ENCODE data around the gene ICA1.

Gene ICA1

DNA sequence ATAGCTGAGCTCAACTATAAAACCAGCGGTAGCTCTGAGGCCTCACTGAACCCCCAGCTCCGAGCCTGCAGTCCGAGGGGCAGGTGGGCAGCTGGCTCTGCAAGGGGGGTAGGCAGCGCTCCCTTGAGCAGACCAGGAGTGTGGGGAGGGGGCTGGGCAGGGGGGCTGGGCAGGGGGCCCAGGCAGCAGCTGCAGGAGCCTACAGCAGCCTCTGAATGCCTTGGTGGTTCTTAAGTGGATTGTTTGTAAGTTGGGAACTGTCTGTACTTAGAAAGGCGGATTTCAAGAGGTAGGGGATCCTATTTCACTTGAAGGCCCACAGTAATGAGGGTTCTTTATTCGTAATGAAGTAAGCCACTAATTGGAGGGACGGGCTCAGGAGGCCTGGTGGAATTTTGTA, 72.3 kb downstream of the ICA1 start:
- no peaks in the 10 kb centered on the region for H3F3A ChIP-seq (ENCODE audit: insufficient read depth, low read length)
- no peak overlapping the region for H3K9ac ChIP-seq (ENCODE audit: low read length)
- no peaks in the 10 kb centered on the region for H3K9me3 ChIP-seq (replicated peaks; ENCODE audit: insufficient read depth, low read length)
- no peaks in the 10 kb centered on the region for H3K4me1 ChIP-seq (ENCODE audit: low read length)
- H3K4me2 ChIP-seq (ENCODE audit: low read depth, low read length) = no peak overlapping the region
- H3K27me3 ChIP-seq (replicated peaks; ENCODE audit: insufficient read depth, low read length) = no peaks in the 10 kb centered on the region
- TF ChIP-seq EZH2phosphoT487 (IDR thresholded peaks at IDR 0.05; ENCODE audit: low read length) (no peak), EZH2 (optimal IDR thresholded peaks at IDR 0.05; ENCODE audit: low read depth, low read length) (no peak)
- TF ChIP-seq, protein P1, sequence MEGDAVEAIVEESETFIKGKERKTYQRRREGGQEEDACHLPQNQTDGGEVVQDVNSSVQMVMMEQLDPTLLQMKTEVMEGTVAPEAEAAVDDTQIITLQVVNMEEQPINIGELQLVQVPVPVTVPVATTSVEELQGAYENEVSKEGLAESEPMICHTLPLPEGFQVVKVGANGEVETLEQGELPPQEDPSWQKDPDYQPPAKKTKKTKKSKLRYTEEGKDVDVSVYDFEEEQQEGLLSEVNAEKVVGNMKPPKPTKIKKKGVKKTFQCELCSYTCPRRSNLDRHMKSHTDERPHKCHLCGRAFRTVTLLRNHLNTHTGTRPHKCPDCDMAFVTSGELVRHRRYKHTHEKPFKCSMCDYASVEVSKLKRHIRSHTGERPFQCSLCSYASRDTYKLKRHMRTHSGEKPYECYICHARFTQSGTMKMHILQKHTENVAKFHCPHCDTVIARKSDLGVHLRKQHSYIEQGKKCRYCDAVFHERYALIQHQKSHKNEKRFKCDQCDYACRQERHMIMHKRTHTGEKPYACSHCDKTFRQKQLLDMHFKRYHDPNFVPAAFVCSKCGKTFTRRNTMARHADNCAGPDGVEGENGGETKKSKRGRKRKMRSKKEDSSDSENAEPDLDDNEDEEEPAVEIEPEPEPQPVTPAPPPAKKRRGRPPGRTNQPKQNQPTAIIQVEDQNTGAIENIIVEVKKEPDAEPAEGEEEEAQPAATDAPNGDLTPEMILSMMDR (IDR thresholded peaks at IDR 0.05; ENCODE audit: low read length) = no peak
- H3K36me3 ChIP-seq (replicated peaks; ENCODE audit: insufficient read depth, low read length) = no peaks in the 10 kb centered on the region
- H3K4me3 ChIP-seq (ENCODE audit: low read length) = no peak overlapping the region
- H3K79me2 ChIP-seq (ENCODE audit: low read length) = no peaks in the 10 kb centered on the region
- no peak overlapping the region for H2AFZ ChIP-seq (ENCODE audit: low read length)
- H3K27ac ChIP-seq (ENCODE audit: low read length) = no peak overlapping the region
- DNase-seq = no peak
- no peaks in the 10 kb centered on the region for H4K20me1 ChIP-seq (ENCODE audit: insufficient read depth, low read length)
- H3K9me2 ChIP-seq (replicated peaks; ENCODE audit: insufficient read depth, low read length) = no peaks in the 10 kb centered on the region

DNA sequence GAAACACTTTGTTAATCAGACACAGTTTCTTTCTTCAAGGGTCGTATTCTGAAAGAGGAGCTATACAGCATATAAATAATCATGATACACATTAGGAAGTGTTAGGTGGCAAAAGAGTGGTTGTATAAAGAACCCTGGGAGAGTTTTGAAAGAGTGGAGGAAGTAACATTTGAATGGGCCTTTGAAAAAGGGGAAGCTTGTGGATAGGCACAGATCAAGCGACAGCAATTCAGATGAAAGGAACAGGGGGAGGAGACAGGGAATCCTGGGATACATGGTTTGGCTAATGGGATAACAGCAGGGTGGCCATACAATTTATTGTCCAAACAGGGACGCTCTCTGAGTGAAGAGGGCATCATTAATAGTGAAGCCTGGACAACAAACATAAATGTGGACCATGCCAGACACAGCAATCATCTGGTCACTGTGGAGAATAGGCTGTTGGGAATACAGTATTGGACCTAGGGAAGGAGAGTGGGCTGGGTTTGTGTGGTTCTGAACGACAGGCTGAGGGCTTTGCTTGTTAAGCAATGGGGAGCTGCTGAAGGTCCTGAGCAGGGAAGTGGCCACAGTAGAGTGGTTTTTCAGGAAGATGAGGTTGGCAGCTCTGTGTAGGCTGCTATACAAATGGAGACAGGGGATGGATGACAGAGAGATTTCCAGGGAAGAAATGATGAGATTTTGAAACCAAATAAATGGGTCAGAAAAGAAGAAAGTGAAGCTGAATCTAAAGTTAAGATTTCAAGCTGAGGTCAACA, 75.9 kb downstream of the ICA1 start:
- Histone ChIP-seq H3K4me2 (ENCODE audit: low read depth, low read length) (no peak overlapping the region), H4K20me1 (ENCODE audit: insufficient read depth, low read length) (no peaks in the 10 kb centered on the region), H2AFZ (ENCODE audit: low read length) (no peak overlapping the region), H3K4me3 (ENCODE audit: low read length) (no peak overlapping the region), H3F3A (ENCODE audit: insufficient read depth, low read length) (no peaks in the 10 kb centered on the region), H3K79me2 (ENCODE audit: low read length) (no peaks in the 10 kb centered on the region), H3K4me1 (ENCODE audit: low read length) (0 out of 2 replicates have a peak, but pooled peaks cover 4% of the 10 kb centered on the region), H3K9me2 (replicated peaks; ENCODE audit: insufficient read depth, low read length) (no peaks in the 10 kb centered on the region), H3K36me3 (replicated peaks; ENCODE audit: insufficient read depth, low read length) (no peaks in the 10 kb centered on the region), H3K27ac (ENCODE audit: low read length) (no peak overlapping the region), H3K9ac (ENCODE audit: low read length) (no peak overlapping the region), H3K27me3 (replicated peaks; ENCODE audit: insufficient read depth, low read length) (no peaks in the 10 kb centered on the region), H3K9me3 (replicated peaks; ENCODE audit: insufficient read depth, low read length) (no peaks in the 10 kb centered on the region)
- no peak for TF ChIP-seq EZH2 (optimal IDR thresholded peaks at IDR 0.05; ENCODE audit: low read depth, low read length)
- TF ChIP-seq, protein P1 (IDR thresholded peaks at IDR 0.05; ENCODE audit: low read length) = no peak
- no peak for TF ChIP-seq EZH2phosphoT487 (IDR thresholded peaks at IDR 0.05; ENCODE audit: low read length)
- DNase-seq = no peak

DNA sequence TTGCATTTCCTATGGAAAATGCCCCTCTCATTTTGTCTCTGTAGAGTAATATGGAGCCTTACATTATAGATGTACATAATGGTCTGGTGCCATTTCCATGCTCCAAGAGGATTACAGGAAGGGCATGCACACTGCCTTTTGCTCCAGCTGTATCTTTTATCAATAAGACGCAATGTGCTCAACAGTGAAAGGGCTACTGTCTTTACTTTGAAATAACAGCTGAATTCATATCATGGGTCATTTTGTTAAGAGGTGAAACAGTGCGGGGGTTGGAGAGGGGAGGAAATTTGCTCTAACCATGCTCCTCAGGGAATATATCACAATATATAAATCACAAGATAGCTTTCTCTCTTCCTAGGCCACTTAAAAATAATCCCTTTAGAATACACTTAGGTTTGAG, 77.7 kb downstream of the ICA1 start:
- DNase-seq = no peak
- H3K27ac ChIP-seq (ENCODE audit: low read length) = no peak overlapping the region
- no peaks in the 10 kb centered on the region for H3K9me2 ChIP-seq (replicated peaks; ENCODE audit: insufficient read depth, low read length)
- no peaks in the 10 kb centered on the region for H4K20me1 ChIP-seq (ENCODE audit: insufficient read depth, low read length)
- no peak overlapping the region for H3K4me3 ChIP-seq (ENCODE audit: low read length)
- TF ChIP-seq EZH2 (optimal IDR thresholded peaks at IDR 0.05; ENCODE audit: low read depth, low read length) (no peak), EZH2phosphoT487 (IDR thresholded peaks at IDR 0.05; ENCODE audit: low read length) (no peak)
- TF ChIP-seq, protein P1 (IDR thresholded peaks at IDR 0.05; ENCODE audit: low read length) = no peak
- no peak overlapping the region for H3K4me2 ChIP-seq (ENCODE audit: low read depth, low read length)
- no peak overlapping the region for H3K9ac ChIP-seq (ENCODE audit: low read length)
- 0 out of 2 replicates have a peak, but pooled peaks cover 4% of the 10 kb centered on the region for H3K4me1 ChIP-seq (ENCODE audit: low read length)
- H2AFZ ChIP-seq (ENCODE audit: low read length) = no peak overlapping the region
- H3K9me3 ChIP-seq (replicated peaks; ENCODE audit: insufficient read depth, low read length) = no peaks in the 10 kb centered on the region
- H3K79me2 ChIP-seq (ENCODE audit: low read length) = no peaks in the 10 kb centered on the region
- H3K27me3 ChIP-seq (replicated peaks; ENCODE audit: insufficient read depth, low read length) = 0 out of 2 replicates have a peak, but pooled peaks cover 4% of the 10 kb centered on the region
- H3K36me3 ChIP-seq (replicated peaks; ENCODE audit: insufficient read depth, low read length) = no peaks in the 10 kb centered on the region
- no peaks in the 10 kb centered on the region for H3F3A ChIP-seq (ENCODE audit: insufficient read depth, low read length)
